HG03354 (cell line): ENCODE data around the gene GDA.

Experiments
- ATAC-seq: cut with Tn5 transposase; IDR thresholded peaks from one replicate; pipeline ENCODE4 v1.9.1; 2021; ENCODE audit warnings: mild to moderate bottlenecking; ENCODE audit not compliant: unreplicated experiment, poor library complexity, severe bottlenecking

GDA gene

DNA sequence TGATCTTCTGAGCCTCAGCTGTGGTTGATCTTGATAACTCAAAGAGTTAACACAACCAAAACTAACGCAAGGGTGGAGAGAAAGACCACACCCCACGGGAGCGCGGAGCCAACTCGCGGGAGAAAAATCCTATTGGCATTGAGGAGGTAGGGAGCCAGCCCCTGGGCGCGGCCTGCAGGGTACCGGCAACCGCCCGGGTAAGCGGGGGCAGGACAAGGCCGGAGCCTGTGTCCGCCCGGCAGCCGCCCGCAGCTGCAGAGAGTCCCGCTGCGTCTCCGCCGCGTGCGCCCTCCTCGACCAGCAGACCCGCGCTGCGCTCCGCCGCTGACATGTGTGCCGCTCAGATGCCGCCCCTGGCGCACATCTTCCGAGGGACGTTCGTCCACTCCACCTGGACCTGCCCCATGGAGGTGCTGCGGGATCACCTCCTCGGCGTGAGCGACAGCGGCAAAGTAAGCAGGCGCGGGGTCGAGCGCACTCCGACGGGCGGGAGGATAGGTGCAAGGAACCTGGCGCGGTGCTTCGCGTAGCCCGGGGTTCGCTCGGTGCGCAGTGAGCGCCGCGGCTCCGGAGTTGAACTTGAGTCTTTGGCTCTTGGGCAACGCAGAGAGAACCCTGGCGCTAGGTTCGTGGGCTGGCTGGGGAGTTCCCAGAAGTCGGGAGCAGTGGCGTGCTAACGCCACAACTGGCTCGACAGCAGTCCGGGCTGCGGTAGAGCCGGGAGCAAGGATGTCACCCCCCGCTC, at the start of gene GDA:
Gene GDA, plus strand, starts transcription at position 210 of the 745 bp plus-strand sequence. Its CDS starts 120 bp downstream, at position 330.
- peak; percentile 66 for ATAC-seq

- ATAC-seq = no peak
Observed at GRCh38 chr9:72102520-72102919, 46.7 kb upstream of the GDA start.

GRCh38 chr9:72113056-72113455, 36.2 kb upstream of the GDA start:
- no peak for ATAC-seq

DNA sequence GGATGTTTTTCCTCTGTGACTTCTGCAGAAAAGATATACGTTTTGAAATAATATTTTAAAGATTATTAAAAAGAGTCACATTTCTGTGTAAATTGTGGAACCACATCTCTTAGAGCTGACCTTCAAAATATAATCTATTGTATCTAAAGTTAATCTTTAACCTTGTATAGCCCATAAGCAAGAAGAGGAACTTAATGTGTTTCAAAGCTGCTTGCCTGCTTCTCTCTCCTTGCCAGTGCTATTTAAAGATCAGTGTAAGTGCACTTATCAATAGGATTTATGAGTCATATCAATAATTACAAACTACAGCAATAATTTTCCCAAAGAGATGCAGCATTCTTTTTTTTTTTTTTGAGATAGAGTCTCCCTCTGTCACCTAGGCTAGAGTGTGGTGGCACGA, 29.4 kb upstream of the GDA start:
- peak; percentile 78 for ATAC-seq

GRCh38 chr9:72124947-72125346, 24.3 kb upstream of the GDA start:
- ATAC-seq = no peak

GRCh38 chr9:72127753-72128152, 21.5 kb upstream of the GDA start:
- ATAC-seq = no peak

- no peak for ATAC-seq
Observed at GRCh38 chr9:72128526-72128925, 20.7 kb upstream of the GDA start.

DNA sequence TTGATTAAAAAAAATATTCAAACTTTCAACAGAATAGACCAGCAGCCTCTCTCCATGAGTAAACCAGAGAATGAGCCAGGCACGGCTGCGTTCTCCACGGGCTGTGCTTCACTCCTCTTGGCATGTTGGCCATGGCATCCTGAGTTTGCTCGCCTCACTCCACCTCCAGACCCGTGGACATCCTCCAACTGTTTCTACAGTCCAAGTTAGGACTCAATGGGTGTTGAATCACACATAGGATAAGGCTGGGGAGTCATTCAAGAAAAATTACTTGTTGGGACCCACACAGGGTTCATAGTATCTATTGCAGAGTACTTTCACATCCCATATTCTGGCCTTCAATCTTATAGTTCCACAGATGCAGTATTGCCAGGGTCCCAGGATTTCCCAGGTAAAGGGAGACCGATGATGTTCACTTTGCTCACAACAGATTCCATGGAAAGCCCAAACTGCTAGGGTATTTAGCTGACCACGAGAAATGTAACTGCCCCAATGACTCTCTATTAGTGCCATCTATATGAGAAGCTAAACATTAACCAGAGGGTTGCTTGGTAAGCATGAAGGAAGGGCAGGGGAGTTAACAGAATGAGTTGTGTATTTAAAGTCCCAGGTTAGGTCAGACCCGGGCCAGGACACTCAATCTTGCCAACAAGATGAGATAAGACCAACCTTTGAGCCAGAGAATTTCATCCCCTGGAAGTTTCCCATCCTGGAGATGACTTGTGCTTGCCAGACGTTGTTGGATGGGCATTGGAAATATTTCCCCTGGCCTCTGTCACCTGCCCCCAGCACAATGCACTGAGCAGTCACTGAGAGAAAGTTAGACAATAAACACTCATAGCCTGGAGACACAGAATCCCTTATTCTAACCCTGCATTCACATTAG, 19.7 kb upstream of the GDA start:
- no peak for ATAC-seq

GRCh38 chr9:72130321-72130720, 18.9 kb upstream of the GDA start:
- no peak for ATAC-seq

GRCh38 chr9:72131206-72131605, 18.0 kb upstream of the GDA start:
- no peak for ATAC-seq

DNA sequence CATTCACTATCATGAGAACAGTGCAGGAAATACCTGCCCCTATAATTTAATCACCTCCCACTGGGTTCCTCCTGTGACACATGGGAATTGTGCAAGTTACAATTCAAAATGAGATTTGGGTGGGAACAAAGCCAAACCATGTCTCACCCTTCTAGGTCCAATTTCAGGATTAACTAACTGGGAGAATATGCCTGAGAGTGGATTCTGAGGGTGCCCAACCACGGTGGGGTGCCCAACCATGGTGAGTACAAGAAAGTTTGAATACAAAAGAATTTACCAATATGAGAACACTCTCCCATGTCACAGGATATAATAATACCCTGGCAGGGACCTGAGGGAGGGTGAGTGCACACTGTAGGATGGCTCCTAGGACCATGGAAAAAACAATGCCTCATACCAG, 17.2 kb upstream of the GDA start:
- no peak for ATAC-seq

DNA sequence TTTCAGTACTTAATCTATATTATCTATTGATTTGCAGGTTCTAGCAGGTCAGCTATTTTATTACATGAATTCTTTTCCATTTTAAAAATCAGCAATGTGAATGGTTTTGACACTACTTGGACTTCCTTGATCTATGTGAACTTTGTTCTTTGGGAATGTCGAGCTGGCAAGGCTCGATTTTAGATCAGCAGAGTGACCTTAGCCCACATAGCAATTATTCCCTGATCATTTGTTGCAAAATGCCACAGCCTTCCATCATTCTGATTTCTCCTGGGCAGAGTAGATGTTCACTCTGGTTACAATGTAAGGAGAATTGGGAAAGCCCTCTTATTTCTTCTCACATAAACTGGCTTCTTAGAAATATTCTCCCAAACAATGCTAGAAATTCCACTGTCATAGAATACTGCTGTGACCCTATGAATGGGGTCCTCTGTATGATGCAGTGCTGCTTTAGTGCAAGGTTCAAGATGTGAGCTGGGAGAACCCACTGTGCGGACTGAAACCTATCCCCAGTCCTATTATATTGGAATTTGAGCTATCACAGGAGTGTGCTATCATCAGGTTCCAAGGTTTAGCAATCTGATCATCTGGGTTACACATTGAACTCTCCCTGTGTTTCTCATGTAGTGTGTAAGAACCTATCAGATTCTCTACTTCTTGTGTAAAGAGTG, 15.7 kb upstream of the GDA start:
- ATAC-seq = no peak

DNA sequence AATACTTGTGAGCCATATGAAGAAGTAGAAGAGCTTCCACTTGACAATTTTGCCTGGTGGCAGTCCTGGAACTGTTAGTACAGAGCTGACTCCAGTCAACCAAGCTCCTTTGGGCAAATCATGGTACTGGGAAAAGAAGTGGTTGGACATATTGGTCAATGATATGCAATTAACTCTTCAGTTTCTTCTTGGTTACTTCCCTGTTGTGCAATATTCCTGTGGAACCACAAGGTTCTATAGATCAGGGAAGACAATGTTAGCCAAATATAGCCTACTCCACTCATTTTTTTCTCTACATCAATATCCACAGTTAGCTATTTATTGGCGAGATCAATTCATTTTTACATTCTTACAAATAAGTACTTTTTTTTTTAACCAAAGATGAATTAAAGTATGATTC, 14.4 kb upstream of the GDA start:
- no peak for ATAC-seq

DNA sequence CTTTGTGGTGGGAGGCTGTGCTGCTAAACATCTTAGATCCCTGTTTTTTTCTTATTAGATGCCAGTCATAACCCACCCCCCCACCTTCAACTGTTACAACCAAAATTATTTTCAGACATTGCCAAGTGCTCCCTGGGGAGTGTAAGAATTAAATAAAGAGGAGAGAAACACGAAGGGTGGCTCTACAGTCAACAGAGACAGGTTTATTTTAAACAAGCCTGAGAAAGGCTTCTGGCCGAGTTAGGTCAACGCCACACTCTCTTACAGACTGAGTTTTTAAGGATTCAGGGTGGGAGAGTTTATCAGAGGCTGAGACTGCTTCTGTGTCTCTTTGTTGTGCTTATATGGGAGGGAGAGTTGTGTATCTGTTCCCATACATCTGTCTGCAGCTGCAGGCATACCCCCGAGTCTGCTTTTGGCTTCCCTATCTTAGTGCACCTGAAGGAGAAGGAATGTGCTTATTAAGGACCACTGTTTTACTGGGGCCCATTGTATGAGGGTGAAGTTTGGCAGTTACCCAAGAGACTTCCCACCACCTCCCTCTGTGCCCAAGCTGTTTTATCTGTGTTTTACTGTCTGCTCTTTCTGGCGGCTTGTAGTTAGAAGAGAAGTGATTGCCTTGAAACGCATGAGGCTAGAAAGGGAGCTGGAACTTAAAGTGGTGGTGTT, 11.4 kb upstream of the GDA start:
- ATAC-seq = no peak

- ATAC-seq = no peak
Observed at GRCh38 chr9:72139226-72139625, 10.0 kb upstream of the GDA start.

DNA sequence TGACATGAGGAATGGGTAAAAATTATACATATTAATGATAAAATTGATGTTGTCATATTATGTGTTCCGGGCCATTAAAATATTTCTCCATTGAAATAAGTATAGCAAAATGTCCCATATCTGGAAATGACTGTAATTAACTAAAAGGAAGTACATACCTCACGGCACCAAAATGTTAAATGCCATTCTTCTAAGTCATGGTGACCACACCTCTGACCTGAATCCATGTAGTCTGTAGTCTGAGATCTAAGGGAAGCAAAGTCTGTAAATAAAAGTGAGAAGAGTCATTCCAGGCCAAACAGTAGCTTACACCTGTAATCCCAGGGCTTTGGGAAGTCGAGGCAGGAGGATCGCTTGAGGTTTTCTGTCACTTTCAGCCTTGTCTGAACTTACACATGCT, 8.7 kb upstream of the GDA start:
- no peak for ATAC-seq

DNA sequence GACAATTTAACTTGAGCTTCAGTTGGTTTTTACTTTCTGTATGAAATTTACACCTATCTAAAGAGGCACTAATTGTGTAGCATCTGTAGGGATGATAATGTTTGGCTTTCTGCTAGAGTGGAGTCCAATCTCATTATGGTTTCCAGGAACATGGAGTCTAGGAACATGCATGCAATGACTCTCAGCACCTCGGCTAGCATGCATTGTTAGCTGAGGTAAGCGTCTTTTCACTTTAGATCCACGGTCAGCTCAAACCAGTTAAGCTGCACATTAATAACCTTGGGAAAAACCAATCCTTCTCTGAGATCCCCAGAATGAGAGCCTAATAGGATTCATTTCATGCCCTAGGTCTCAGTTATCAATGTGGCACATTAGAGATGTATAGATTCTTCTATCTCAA, 7.8 kb upstream of the GDA start:
- ATAC-seq = no peak

DNA sequence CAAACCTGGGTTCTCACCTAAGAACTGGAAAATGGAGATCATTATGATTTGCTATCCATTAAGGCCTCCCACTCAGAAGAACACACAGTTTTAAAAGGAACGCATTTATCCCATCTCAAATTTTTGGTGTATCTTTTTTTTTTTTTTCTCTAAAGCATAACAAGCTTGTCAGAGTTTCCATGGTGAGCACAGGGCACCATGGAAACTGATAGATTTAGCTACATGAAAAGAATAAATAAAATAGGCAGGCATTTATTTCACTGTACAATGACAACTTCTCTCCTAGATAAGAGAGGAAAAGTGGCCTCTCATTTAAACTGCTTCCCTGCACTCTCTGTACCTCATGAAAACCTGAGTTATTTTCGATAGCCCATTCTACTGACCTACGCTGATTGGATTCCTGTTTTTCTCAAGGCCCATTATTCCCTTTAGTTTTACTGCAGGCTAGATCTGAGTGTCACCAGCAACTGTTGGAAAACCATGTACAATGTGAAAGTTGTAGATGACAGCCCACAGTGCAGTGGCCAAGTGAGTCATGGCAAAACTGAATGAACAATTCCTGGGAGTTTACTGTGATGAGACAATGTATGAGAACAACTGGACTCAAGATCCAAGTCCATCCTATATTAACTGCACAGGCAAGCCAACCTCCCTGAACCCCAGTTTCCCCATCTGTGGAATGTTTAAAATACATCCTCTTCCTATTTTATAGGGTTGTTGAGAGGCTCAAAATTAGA, 4.3 kb upstream of the GDA start:
- ATAC-seq = no peak

- ATAC-seq = no peak
Observed at GRCh38 chr9:72145733-72146505, 3.3 kb upstream of the GDA start.
